ENCODE measurements around the gene FCHSD2. TPM values are rescaled to one million over a fixed set of nuclear protein-coding genes. Genes with fewer than 3 reads are reported as not detected.

The FCHSD2 gene
- total and polyA plus RNA-seq, 2 donors (not counting 1 experiment from before 2014, with no cell fraction given) = 19.5 to 40.6 TPM

GRCh38 chr11:73174495-73174791, 32.3 kb upstream of the FCHSD2 start:
- Histone ChIP-seq H3K27me3 (ENCODE audit: control insufficient read depth, insufficient read depth, low read length) (no peaks in the 10 kb centered on the region), H3K4me1 (ENCODE audit: control insufficient read depth, extremely low read depth, insufficient read depth, low read length) (peaks cover 3% of the 10 kb centered on the region), H2AFZ (ENCODE audit: low read length) (no peak overlapping the region), H3K4me2 (ENCODE audit: extremely low read depth, insufficient read depth, low read length) (no peak overlapping the region), H3K79me2 (ENCODE audit: control insufficient read depth, insufficient read depth, low read length) (no peaks in the 10 kb centered on the region), H3K4me3 (replicated peaks in 1 of 4; ENCODE audit: control extremely low read depth in 1 of 4, insufficient read depth in 1 of 4, low read depth in 3 of 4, low read length in 4 of 4) (no peak overlapping the region), H3K27ac (ENCODE audit: insufficient read depth, low read length) (no peak overlapping the region), H3K9me3 (ENCODE audit: control insufficient read depth, insufficient read depth, low read depth, low read length) (no peaks in the 10 kb centered on the region), H3K36me3 (ENCODE audit: control insufficient read depth, insufficient read depth, low read length) (no peaks in the 10 kb centered on the region), H3K9ac (ENCODE audit: insufficient read depth, low read length) (no peak overlapping the region), H4K20me1 (ENCODE audit: control insufficient read depth, extremely low read depth, insufficient read depth, low read length) (no peaks in the 10 kb centered on the region)
- no peak for DNase-seq (ENCODE audit: low read depth in 2 of 2)
- TF ChIP-seq EZH2 (IDR thresholded peaks at IDR 0.05; ENCODE audit: low read length, missing control alignments) = no peak
- TF ChIP-seq, protein P1, sequence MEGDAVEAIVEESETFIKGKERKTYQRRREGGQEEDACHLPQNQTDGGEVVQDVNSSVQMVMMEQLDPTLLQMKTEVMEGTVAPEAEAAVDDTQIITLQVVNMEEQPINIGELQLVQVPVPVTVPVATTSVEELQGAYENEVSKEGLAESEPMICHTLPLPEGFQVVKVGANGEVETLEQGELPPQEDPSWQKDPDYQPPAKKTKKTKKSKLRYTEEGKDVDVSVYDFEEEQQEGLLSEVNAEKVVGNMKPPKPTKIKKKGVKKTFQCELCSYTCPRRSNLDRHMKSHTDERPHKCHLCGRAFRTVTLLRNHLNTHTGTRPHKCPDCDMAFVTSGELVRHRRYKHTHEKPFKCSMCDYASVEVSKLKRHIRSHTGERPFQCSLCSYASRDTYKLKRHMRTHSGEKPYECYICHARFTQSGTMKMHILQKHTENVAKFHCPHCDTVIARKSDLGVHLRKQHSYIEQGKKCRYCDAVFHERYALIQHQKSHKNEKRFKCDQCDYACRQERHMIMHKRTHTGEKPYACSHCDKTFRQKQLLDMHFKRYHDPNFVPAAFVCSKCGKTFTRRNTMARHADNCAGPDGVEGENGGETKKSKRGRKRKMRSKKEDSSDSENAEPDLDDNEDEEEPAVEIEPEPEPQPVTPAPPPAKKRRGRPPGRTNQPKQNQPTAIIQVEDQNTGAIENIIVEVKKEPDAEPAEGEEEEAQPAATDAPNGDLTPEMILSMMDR (conservative IDR thresholded peaks at IDR 0.05 in 1 of 2, IDR thresholded peaks at IDR 0.05 in 1 of 2; ENCODE audit: low read depth in 1 of 2, low read length in 2 of 2) = no peak

DNA sequence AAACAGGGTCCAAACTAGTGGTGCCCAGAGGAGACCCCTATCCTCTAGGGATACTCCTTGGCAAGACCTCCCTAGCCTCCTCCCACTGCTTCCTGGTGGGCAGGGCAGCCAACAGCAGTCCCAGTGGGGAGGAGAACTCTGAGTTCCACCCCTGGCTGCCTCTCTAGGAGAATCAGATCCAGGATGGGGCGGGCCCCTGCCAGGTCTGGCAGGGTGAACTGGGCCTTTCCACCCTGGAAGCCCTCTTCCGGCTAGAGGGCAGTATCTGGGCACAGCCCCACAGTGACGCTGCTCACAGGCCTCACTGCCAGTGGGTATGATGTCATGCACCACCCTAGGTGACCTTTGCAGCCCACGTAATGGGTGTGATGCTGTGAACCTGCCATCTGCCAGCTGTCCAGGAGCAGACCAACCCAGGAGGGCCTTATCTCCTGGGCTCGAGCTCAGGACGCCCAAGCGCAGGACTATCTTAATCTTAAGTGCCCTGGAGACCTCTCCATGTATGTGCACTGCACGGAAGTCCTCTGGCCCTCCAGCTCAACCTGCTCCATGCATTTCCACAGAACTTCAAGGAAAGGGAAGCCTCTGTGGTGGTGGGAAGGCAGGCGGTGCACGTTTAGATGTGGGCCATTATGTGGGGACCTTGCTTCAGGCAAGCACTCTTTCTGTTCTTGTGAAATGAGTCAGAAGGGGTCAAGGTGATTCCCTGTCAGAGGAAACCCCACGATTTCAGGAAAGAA, 31.8 kb upstream of the FCHSD2 start:
- peaks cover 3% of the 10 kb centered on the region for H3K4me1 ChIP-seq (ENCODE audit: control insufficient read depth, extremely low read depth, insufficient read depth, low read length)
- no peak for DNase-seq (ENCODE audit: low read depth in 2 of 2)
- no peak overlapping the region for H3K9ac ChIP-seq (ENCODE audit: insufficient read depth, low read length)
- TF ChIP-seq, protein P1 (conservative IDR thresholded peaks at IDR 0.05 in 1 of 2, IDR thresholded peaks at IDR 0.05 in 1 of 2; ENCODE audit: low read depth in 1 of 2, low read length in 2 of 2) = no peak
- no peak for TF ChIP-seq EZH2 (IDR thresholded peaks at IDR 0.05; ENCODE audit: low read length, missing control alignments)
- no peaks in the 10 kb centered on the region for H3K27me3 ChIP-seq (ENCODE audit: control insufficient read depth, insufficient read depth, low read length)
- H4K20me1 ChIP-seq (ENCODE audit: control insufficient read depth, extremely low read depth, insufficient read depth, low read length) = no peaks in the 10 kb centered on the region
- H3K36me3 ChIP-seq (ENCODE audit: control insufficient read depth, insufficient read depth, low read length) = no peaks in the 10 kb centered on the region
- no peak overlapping the region for H2AFZ ChIP-seq (ENCODE audit: low read length)
- H3K27ac ChIP-seq (ENCODE audit: insufficient read depth, low read length) = no peak overlapping the region
- no peak overlapping the region for H3K4me3 ChIP-seq (replicated peaks in 1 of 4; ENCODE audit: control extremely low read depth in 1 of 4, insufficient read depth in 1 of 4, low read depth in 3 of 4, low read length in 4 of 4)
- no peak overlapping the region for H3K4me2 ChIP-seq (ENCODE audit: extremely low read depth, insufficient read depth, low read length)
- H3K79me2 ChIP-seq (ENCODE audit: control insufficient read depth, insufficient read depth, low read length) = no peaks in the 10 kb centered on the region
- no peaks in the 10 kb centered on the region for H3K9me3 ChIP-seq (ENCODE audit: control insufficient read depth, insufficient read depth, low read depth, low read length)

DNA sequence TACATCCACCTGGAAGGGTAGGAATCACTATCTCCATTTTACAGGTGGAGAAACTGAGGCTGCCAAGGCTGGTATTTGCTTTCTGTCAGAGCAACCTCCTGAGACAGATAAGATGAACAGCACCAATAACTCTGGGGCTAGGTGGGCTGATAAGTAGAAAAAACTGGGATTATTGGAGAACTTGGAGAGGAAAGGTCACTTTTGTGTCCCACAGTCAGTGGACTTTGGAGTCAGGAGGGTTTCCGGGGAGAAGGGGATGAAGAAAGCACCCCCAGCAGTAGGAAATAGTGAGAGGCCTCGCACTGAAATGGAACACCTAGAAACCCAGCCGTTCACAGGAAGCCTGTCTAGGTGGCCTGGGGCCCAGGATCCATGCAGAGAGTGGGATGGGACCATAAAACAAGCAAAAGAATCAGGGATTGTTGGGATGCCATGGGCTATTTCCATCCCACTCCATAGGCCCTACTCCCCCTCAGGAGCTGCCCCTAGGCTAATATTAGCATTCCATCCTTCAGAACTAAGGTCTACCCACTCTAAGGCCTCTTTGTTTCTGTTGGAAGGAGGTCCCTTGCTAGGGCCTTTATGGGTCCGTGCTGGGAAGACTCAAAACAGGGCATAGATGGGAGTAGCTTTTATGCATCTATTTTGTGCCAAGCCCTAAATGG, 31.0 kb upstream of the FCHSD2 start:
- Histone ChIP-seq H3K27ac (ENCODE audit: insufficient read depth, low read length) (no peak overlapping the region), H3K79me2 (ENCODE audit: control insufficient read depth, insufficient read depth, low read length) (no peaks in the 10 kb centered on the region), H2AFZ (ENCODE audit: low read length) (no peak overlapping the region), H3K4me2 (ENCODE audit: extremely low read depth, insufficient read depth, low read length) (no peak overlapping the region), H3K9ac (ENCODE audit: insufficient read depth, low read length) (no peak overlapping the region), H3K36me3 (ENCODE audit: control insufficient read depth, insufficient read depth, low read length) (no peaks in the 10 kb centered on the region), H3K27me3 (ENCODE audit: control insufficient read depth, insufficient read depth, low read length) (no peaks in the 10 kb centered on the region), H3K4me3 (replicated peaks in 1 of 4; ENCODE audit: control extremely low read depth in 1 of 4, insufficient read depth in 1 of 4, low read depth in 3 of 4, low read length in 4 of 4) (no peak overlapping the region), H3K4me1 (ENCODE audit: control insufficient read depth, extremely low read depth, insufficient read depth, low read length) (peaks cover 3% of the 10 kb centered on the region), H3K9me3 (ENCODE audit: control insufficient read depth, insufficient read depth, low read depth, low read length) (no peaks in the 10 kb centered on the region), H4K20me1 (ENCODE audit: control insufficient read depth, extremely low read depth, insufficient read depth, low read length) (no peaks in the 10 kb centered on the region)
- DNase-seq (ENCODE audit: low read depth in 2 of 2) = no peak
- TF ChIP-seq, protein P1 (conservative IDR thresholded peaks at IDR 0.05 in 1 of 2, IDR thresholded peaks at IDR 0.05 in 1 of 2; ENCODE audit: low read depth in 1 of 2, low read length in 2 of 2) = no peak
- no peak for TF ChIP-seq EZH2 (IDR thresholded peaks at IDR 0.05; ENCODE audit: low read length, missing control alignments)
